ENCODE data around the gene CD84. TPM values are rescaled to one million over a fixed set of nuclear protein-coding genes. Genes with fewer than 3 reads are reported as not detected.
"Not testable (repeated sequence)": the region's sequence is repeated elsewhere in the genome, so short reads cannot be mapped to it uniquely, and the experiment has no call there.

CD84 gene
- total RNA-seq, 1 donor from 2014 or later: not detected

- Mint-ChIP-seq H3K9me3 (peaks cover 10% of the 10 kb centered on the region), H3K27me3 (peaks cover 24% of the 10 kb centered on the region), H3K36me3 (no peaks in the 10 kb centered on the region), H3K27ac (no peak overlapping the region), H3K4me3 (no peak overlapping the region), H3K4me1 (ENCODE audit: unreplicated experiment) (no peaks in the 10 kb centered on the region)
- DNase-seq (ENCODE audit: extremely low spot score, unreplicated experiment): no peak
- TF ChIP-seq CTCF (conservative IDR thresholded peaks at IDR 0.05): no peak
Measured at GRCh38 chr1:160560806-160561205, 18.5 kb downstream of the CD84 start.

- Mint-ChIP-seq H3K27me3 (peaks cover 23% of the 10 kb centered on the region), H3K4me1 (ENCODE audit: unreplicated experiment) (no peaks in the 10 kb centered on the region), H3K9me3 (peaks cover 10% of the 10 kb centered on the region), H3K27ac (no peak overlapping the region), H3K36me3 (no peaks in the 10 kb centered on the region), H3K4me3 (no peak overlapping the region)
- DNase-seq (ENCODE audit: extremely low spot score, unreplicated experiment): no peak
- TF ChIP-seq CTCF (conservative IDR thresholded peaks at IDR 0.05): no peak
Measured at GRCh38 chr1:160560045-160560705, 19.1 kb downstream of the CD84 start.

GRCh38 chr1:160559437-160559836, 19.9 kb downstream of the CD84 start:
- Mint-ChIP-seq H3K27me3 (peaks cover 23% of the 10 kb centered on the region), H3K9me3 (peaks cover 10% of the 10 kb centered on the region)
- H3K36me3 Mint-ChIP-seq; DNase-seq (ENCODE audit: extremely low spot score, unreplicated experiment); H3K27ac Mint-ChIP-seq; H3K4me3 Mint-ChIP-seq; H3K4me1 Mint-ChIP-seq (ENCODE audit: unreplicated experiment): not testable (repeated sequence)

GRCh38 chr1:160558660-160559380, 20.5 kb downstream of the CD84 start:
- DNase-seq (ENCODE audit: extremely low spot score, unreplicated experiment): no peak
- H3K27ac Mint-ChIP-seq: no peak overlapping the region
- H3K9me3 Mint-ChIP-seq: peaks cover 10% of the 10 kb centered on the region
- TF ChIP-seq CTCF (conservative IDR thresholded peaks at IDR 0.05): no peak
- H3K36me3 Mint-ChIP-seq: no peaks in the 10 kb centered on the region
- H3K27me3 Mint-ChIP-seq: peaks cover 23% of the 10 kb centered on the region
- no peak overlapping the region for H3K4me3 Mint-ChIP-seq
- H3K4me1 Mint-ChIP-seq (ENCODE audit: unreplicated experiment): no peaks in the 10 kb centered on the region

- Mint-ChIP-seq H3K27me3 (peaks cover 11% of the 10 kb centered on the region), H3K9me3 (no peaks in the 10 kb centered on the region), H3K36me3 (no peaks in the 10 kb centered on the region), H3K4me3 (no peak overlapping the region), H3K27ac (no peak overlapping the region), H3K4me1 (ENCODE audit: unreplicated experiment) (no peaks in the 10 kb centered on the region)
- TF ChIP-seq CTCF (conservative IDR thresholded peaks at IDR 0.05): no peak
- no peak for DNase-seq (ENCODE audit: extremely low spot score, unreplicated experiment)
Measured at GRCh38 chr1:160553778-160554177, 25.5 kb downstream of the CD84 start.

GRCh38 chr1:160552425-160552824, 26.9 kb downstream of the CD84 start:
- H3K27ac Mint-ChIP-seq: no peak overlapping the region
- peaks cover 8% of the 10 kb centered on the region for H3K27me3 Mint-ChIP-seq
- no peaks in the 10 kb centered on the region for H3K9me3 Mint-ChIP-seq
- TF ChIP-seq CTCF (conservative IDR thresholded peaks at IDR 0.05): no peak
- no peaks in the 10 kb centered on the region for H3K4me1 Mint-ChIP-seq (ENCODE audit: unreplicated experiment)
- DNase-seq (ENCODE audit: extremely low spot score, unreplicated experiment): no peak
- no peak overlapping the region for H3K4me3 Mint-ChIP-seq
- no peaks in the 10 kb centered on the region for H3K36me3 Mint-ChIP-seq
